ENCODE measurements around the gene RBM10. TPM values are rescaled to one million over a fixed set of nuclear protein-coding genes. Genes with fewer than 3 reads are reported as not detected.
A peak's percentile ranks its signal among the peaks of the same experiment; 100 is the strongest.

The RBM10 gene
- total and polyA plus RNA-seq, 2 of the 13 experiments (the other 11 are each of a cell fraction or from before 2014, with no cell fraction given): 15.9 to 43.1 TPM

DNA sequence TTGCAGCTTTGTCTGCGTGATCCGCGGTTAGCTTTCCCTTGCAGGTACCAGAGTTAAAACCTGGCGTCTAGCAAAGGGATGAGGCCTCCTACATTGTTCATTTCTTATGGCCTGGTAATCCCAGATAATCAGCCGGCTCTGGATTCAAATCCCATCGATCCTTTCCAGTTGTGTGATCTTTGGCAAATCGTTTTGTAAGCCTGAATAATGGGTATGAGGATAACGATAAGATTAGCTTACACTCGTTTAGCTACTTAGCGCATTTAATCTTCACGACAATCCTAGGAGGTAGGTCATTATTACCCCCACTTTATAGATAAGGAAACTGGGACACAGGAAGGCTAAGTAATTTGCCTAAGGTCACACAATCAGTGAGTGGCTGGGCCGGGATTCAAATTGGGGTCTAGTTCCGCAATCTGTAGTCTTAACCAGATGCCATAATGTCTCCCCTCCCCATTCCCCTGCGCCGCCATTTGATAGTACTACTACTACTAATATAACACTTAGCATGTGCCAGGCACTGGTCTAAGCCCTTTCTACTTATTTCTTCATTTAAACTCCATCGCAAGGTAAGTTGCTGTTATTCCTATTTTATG lies 46.9 kb downstream of the RBM10 start:
- Histone ChIP-seq H3K4me3 (replicated peaks in 1 of 3; ENCODE audit: insufficient read depth in 1 of 3, low read depth in 2 of 3, low read length in 3 of 3) (peak overlapping the region; percentile 60 to 71 (median 66)), H3K4me2 (ENCODE audit: low read depth, low read length) (peak overlapping the region; percentile 82), H4K20me1 (ENCODE audit: insufficient read depth, low read length) (no peaks in the 10 kb centered on the region; the same call in 1 of the 2 replicates), H3K79me2 (ENCODE audit: insufficient read depth, low read length) (peaks cover 29% of the 10 kb centered on the region), H3K27me3 (ENCODE audit: control insufficient read depth in 1 of 2, insufficient read depth in 2 of 2, low read length in 2 of 2) (no peaks in the 10 kb centered on the region; a peak in 1 of 5 replicates), H3K9me3 (ENCODE audit: low read length) (no peaks in the 10 kb centered on the region), H2AFZ (ENCODE audit: low read length) (no peak overlapping the region), H3K4me1 (ENCODE audit: insufficient read depth, low read length) (peaks cover 39% of the 10 kb centered on the region), H3K27ac (ENCODE audit: extremely low read length, insufficient read depth, low read length) (no peak overlapping the region), H3K9ac (ENCODE audit: insufficient read depth, low read depth, low read length) (peak overlapping the region; percentile 62; the same call in 1 of the 2 replicates), H3K36me3 (replicated peaks in 1 of 2; ENCODE audit: control insufficient read depth in 1 of 2, insufficient read depth in 2 of 2, low read length in 2 of 2) (no peaks in the 10 kb centered on the region)
- intact Hi-C loops (cut with micrococcal nuclease; ENCODE audit: unreplicated experiment): loop anchor here (2.0 kb wide), 1 partner anchor 121 kb away; no protein-coding TSS in a partner anchor
- ChIA-PET POLR2A (interaction anchor here (1.6 to 2.8 kb wide), 4 partner anchors 26 to 191 kb away, joined by 4 to 17 read pairs (median 11); partner anchors contain the start of genes NDUFB11, RBM10 and USP11), CTCF (ENCODE audit: low intra/inter-chr PET ratio, low total read pairs) (no interaction called here)
- TF ChIP-seq TOPORS (CRISPR knock-in tag; IDR thresholded peaks at IDR 0.05) (no peak), NR2F6 (IDR thresholded peaks at IDR 0.05) (no peak), NR2F6 (CRISPR knock-in tag; IDR thresholded peaks at IDR 0.05) (no peak), RARG (CRISPR knock-in tag; IDR thresholded peaks at IDR 0.05; ENCODE audit: low read depth) (no peak), CBFB (CRISPR knock-in tag; IDR thresholded peaks at IDR 0.05) (no peak), SCMH1 (CRISPR knock-in tag; IDR thresholded peaks at IDR 0.05; ENCODE audit: borderline replicate concordance) (no peak), SP2 (CRISPR knock-in tag; IDR thresholded peaks at IDR 0.05) (no peak), CAMTA2 (CRISPR knock-in tag; IDR thresholded peaks at IDR 0.05; ENCODE audit: borderline replicate concordance) (no peak), PRDM4 (CRISPR knock-in tag; IDR thresholded peaks at IDR 0.05; ENCODE audit: borderline replicate concordance) (no peak), IRX3 (CRISPR knock-in tag; IDR thresholded peaks at IDR 0.05; ENCODE audit: borderline replicate concordance, low read depth) (no peak), REXO4 (CRISPR knock-in tag; IDR thresholded peaks at IDR 0.05; ENCODE audit: borderline replicate concordance) (no peak), ZNF576 (CRISPR knock-in tag; IDR thresholded peaks at IDR 0.05) (no peak), REPIN1 (CRISPR knock-in tag; IDR thresholded peaks at IDR 0.05; ENCODE audit: borderline replicate concordance, low read depth) (no peak), ATF4 (CRISPR knock-in tag; IDR thresholded peaks at IDR 0.05) (no peak), ZFP41 (CRISPR knock-in tag; IDR thresholded peaks at IDR 0.05; ENCODE audit: borderline replicate concordance) (no peak)
- no peak for DNase-seq (ENCODE audit: low spot score)
- no peak for ATAC-seq
- no peak for FAIRE-seq
- BruUV-seq (replicated peaks): no TSS peak
- WGBS (ENCODE audit: low lambda C conversion rate): 67% methylated on average over 15 of the region's 16 CpGs
- in situ Hi-C loops (cut with HindIII; ENCODE audit: extremely low pct_ligation_motif_present, low pct_unique_long_range_greater_than_20kb): loop anchor here (5.0 kb wide), 2 partner anchors 195 to 330 kb away; no protein-coding TSS in a partner anchor

Data from HepG2 (cell line).